Measurements from ENCODE around the gene ROR1. TPM values are rescaled to one million over a fixed set of nuclear protein-coding genes. Genes with fewer than 3 reads are reported as not detected.

The ROR1 gene
- total and polyA plus RNA-seq, 8 donors, result 25.5 to 95.8 (median 83.0) TPM

- no peak for TF ChIP-seq CTCF (IDR thresholded peaks at IDR 0.05)
- no peaks in the 10 kb centered on the region for H3K36me3 ChIP-seq
- no peak overlapping the region for H3K27ac ChIP-seq
- H3K27me3 ChIP-seq, result no peaks in the 10 kb centered on the region
- H3K4me1 ChIP-seq, result no peaks in the 10 kb centered on the region
- ATAC-seq (no peak), DNase-seq (no peak)
- H3K4me3 ChIP-seq, result no peak overlapping the region
- intact Hi-C loops (cut with DNase I), result no loop called here
- H3K9me3 ChIP-seq, result no peaks in the 10 kb centered on the region
These were observed 138.8 kb downstream of the ROR1 start for GRCh38 chr1:63912643-63913042.

GRCh38 chr1:63913533-63913932 lies 139.7 kb downstream of the ROR1 start:
- H3K27me3 ChIP-seq, result no peaks in the 10 kb centered on the region
- no peak for ATAC-seq
- no peaks in the 10 kb centered on the region for H3K36me3 ChIP-seq
- H3K9me3 ChIP-seq, result no peaks in the 10 kb centered on the region
- no peak overlapping the region for H3K4me3 ChIP-seq
- intact Hi-C loops (cut with DNase I), result no loop called here
- no peak for TF ChIP-seq CTCF (IDR thresholded peaks at IDR 0.05)
- H3K27ac ChIP-seq, result no peak overlapping the region
- DNase-seq, result no peak
- H3K4me1 ChIP-seq, result peaks cover 0 to 3% of the 10 kb centered on the region in 2 donors

GRCh38 chr1:63914241-63914640 lies 140.4 kb downstream of the ROR1 start:
- ATAC-seq (peak; percentile 9), DNase-seq (no peak)
- no peak overlapping the region for H3K4me3 ChIP-seq
- peaks cover 0 to 3% of the 10 kb centered on the region in 2 donors for H3K4me1 ChIP-seq
- no peaks in the 10 kb centered on the region for H3K36me3 ChIP-seq
- no peaks in the 10 kb centered on the region for H3K27me3 ChIP-seq
- no peak overlapping the region for H3K27ac ChIP-seq
- TF ChIP-seq CTCF (IDR thresholded peaks at IDR 0.05), result no peak
- intact Hi-C loops (cut with DNase I), result no loop called here
- no peaks in the 10 kb centered on the region for H3K9me3 ChIP-seq

- Histone ChIP-seq H3K27ac (no peak overlapping the region), H3K4me1 (peaks cover 0 to 3% of the 10 kb centered on the region in 2 donors), H3K36me3 (no peaks in the 10 kb centered on the region), H3K9me3 (no peaks in the 10 kb centered on the region), H3K4me3 (no peak overlapping the region), H3K27me3 (no peaks in the 10 kb centered on the region)
- DNase-seq (no peak), ATAC-seq (no peak)
- intact Hi-C loops (cut with DNase I), result no loop called here
- no peak for TF ChIP-seq CTCF (IDR thresholded peaks at IDR 0.05)
These were observed 140.9 kb downstream of the ROR1 start for GRCh38 chr1:63914706-63915105.

- Histone ChIP-seq H3K4me1 (peaks cover 0 to 3% of the 10 kb centered on the region in 2 donors), H3K4me3 (no peak overlapping the region), H3K27me3 (no peaks in the 10 kb centered on the region), H3K9me3 (no peaks in the 10 kb centered on the region), H3K27ac (no peak overlapping the region), H3K36me3 (no peaks in the 10 kb centered on the region)
- ATAC-seq (no peak), DNase-seq (no peak)
- intact Hi-C loops (cut with DNase I), result no loop called here
- TF ChIP-seq CTCF (IDR thresholded peaks at IDR 0.05), result no peak
These were observed 141.3 kb downstream of the ROR1 start for GRCh38 chr1:63915121-63915520.
